WTC11 (cell line): ENCODE measurements around the gene SLC35F2. TPM values are rescaled to one million over a fixed set of nuclear protein-coding genes. Genes with fewer than 3 reads are reported as not detected.

Experiments used
- ATAC-seq: fragments of 200-7000 bp; cut with Tn5 transposase; 2 replicates; pipeline ENCODE4 v1.10.0; 2021; ENCODE audit warnings: mild to moderate bottlenecking, moderate library complexity
- CTCF ChIA-PET: fragments of 300-600 bp; sonication (Branson Sonifier 250); formaldehyde crosslinking; loops from one replicate; lab custom pipeline; 2021; ENCODE audit warnings: antibody characterized with exemption; lab: Charles Lee
- POLR2A ChIA-PET: fragments of 350-600 bp; sonication (Branson Sonifier 250); formaldehyde crosslinking; loops from one replicate; lab custom pipeline; 2021; ENCODE audit warnings: antibody characterized with exemption; lab: Charles Lee
- DNase-seq: peaks from one replicate; pipeline ENCODE4 v3.0.0; 2021; ENCODE audit warnings: low spot score
- H3K27ac Mint-ChIP-seq: 2 replicates; pipeline ENCODE4 v1.8.0; 2021; ENCODE audit warnings: mixed read lengths
- H3K27me3 Mint-ChIP-seq: 2 replicates; pipeline ENCODE4 v1.8.0; 2021; ENCODE audit warnings: low read depth, mild to moderate bottlenecking, moderate library complexity, mixed read lengths
- H3K36me3 Mint-ChIP-seq: 2 replicates; pipeline ENCODE4 v1.8.0; 2021; ENCODE audit warnings: mixed read lengths
- H3K4me1 Mint-ChIP-seq: 2 replicates; pipeline ENCODE4 v1.8.0; 2022; ENCODE audit warnings: mixed read lengths
- H3K4me3 Mint-ChIP-seq: 2 replicates; pipeline ENCODE4 v1.8.0; 2021; ENCODE audit warnings: mild to moderate bottlenecking, moderate library complexity, mixed read lengths
- H3K9me3 Mint-ChIP-seq: 2 replicates; pipeline ENCODE4 v1.8.0; 2021; ENCODE audit warnings: mixed read lengths
- AR ChIP-seq: fragments of 250-450 bp; sonication (Bioruptor Pico); IDR thresholded peaks from 2 replicates; pipeline ENCODE4 v1.9.0; 2021; ENCODE audit warnings: mild to moderate bottlenecking
- ARID4B ChIP-seq: sonication (generic); formaldehyde crosslinking; IDR thresholded peaks from 2 replicates; pipeline ENCODE4 v1.8.0; 2023; ENCODE audit warnings: missing genetic modification reagents, mild to moderate bottlenecking, borderline replicate concordance
- ATF2 ChIP-seq: sonication (generic); formaldehyde crosslinking; IDR thresholded peaks from 2 replicates; pipeline ENCODE4 v1.8.1; 2022; ENCODE audit warnings: low read depth, missing genetic modification reagents, borderline replicate concordance
- FOXK1 ChIP-seq: sonication (generic); formaldehyde crosslinking; IDR thresholded peaks from 2 replicates; pipeline ENCODE4 v1.8.0; 2022; ENCODE audit warnings: mild to moderate bottlenecking, moderate library complexity, missing genetic modification reagents
- GABPB1 ChIP-seq: sonication (generic); formaldehyde crosslinking; IDR thresholded peaks from 2 replicates; pipeline ENCODE4 v1.8.1; 2023; ENCODE audit warnings: mild to moderate bottlenecking, missing genetic modification reagents
- GRHL2 ChIP-seq: fragments of 250-450 bp; sonication (Bioruptor Pico); IDR thresholded peaks from 2 replicates; pipeline ENCODE4 v1.8.0; 2022; ENCODE audit warnings: mild to moderate bottlenecking, moderate library complexity; ENCODE audit not compliant: insufficient replicate concordance, severe bottlenecking
- HMGXB4 ChIP-seq: sonication (generic); formaldehyde crosslinking; IDR thresholded peaks from 2 replicates; pipeline ENCODE4 v1.8.1; 2023; ENCODE audit warnings: mild to moderate bottlenecking, moderate library complexity, missing genetic modification reagents
- IRF2 ChIP-seq: sonication (generic); formaldehyde crosslinking; IDR thresholded peaks from 2 replicates; pipeline ENCODE4 v1.8.0; 2022; ENCODE audit warnings: low read depth, missing genetic modification reagents, borderline replicate concordance
- MXD4 ChIP-seq: fragments of 250-450 bp; sonication (Bioruptor Pico); IDR thresholded peaks from 2 replicates; pipeline ENCODE4 v1.8.0; 2021; ENCODE audit warnings: mild to moderate bottlenecking, moderate library complexity, borderline replicate concordance
- NFE2L1 ChIP-seq: sonication (generic); formaldehyde crosslinking; IDR thresholded peaks from 2 replicates; pipeline ENCODE4 v1.8.1; 2023; ENCODE audit warnings: missing genetic modification reagents
- OVOL2 ChIP-seq: fragments of 250-450 bp; sonication (Bioruptor Pico); IDR thresholded peaks from 2 replicates; pipeline ENCODE4 v1.9.0; 2021; ENCODE audit warnings: mild to moderate bottlenecking, borderline replicate concordance
- RORB ChIP-seq: fragments of 250-450 bp; sonication (Bioruptor Pico); IDR thresholded peaks from 2 replicates; pipeline ENCODE4 v1.9.0; 2021; ENCODE audit warnings: mild to moderate bottlenecking
- SMAD4 ChIP-seq: sonication (generic); formaldehyde crosslinking; IDR thresholded peaks from 2 replicates; pipeline ENCODE4 v1.8.0; 2022; ENCODE audit warnings: mild to moderate bottlenecking, missing genetic modification reagents
- SOX15 ChIP-seq: fragments of 250-450 bp; sonication (Bioruptor Pico); IDR thresholded peaks from 2 replicates; pipeline ENCODE4 v1.9.0; 2021; ENCODE audit warnings: mild to moderate bottlenecking
- TCF7 ChIP-seq: sonication (generic); formaldehyde crosslinking; IDR thresholded peaks from 2 replicates; pipeline ENCODE4 v1.8.0; 2022; ENCODE audit warnings: mild to moderate bottlenecking, low read depth, missing genetic modification reagents, moderate library complexity
- TEAD4 ChIP-seq: sonication (generic); formaldehyde crosslinking; IDR thresholded peaks from 2 replicates; pipeline ENCODE4 v1.8.0; 2022; ENCODE audit warnings: mild to moderate bottlenecking, missing genetic modification reagents
- USF2 ChIP-seq: sonication (generic); formaldehyde crosslinking; IDR thresholded peaks from 2 replicates; pipeline ENCODE4 v1.8.1; 2023; ENCODE audit warnings: mild to moderate bottlenecking, missing genetic modification reagents, moderate library complexity
- ZBTB43 ChIP-seq: sonication (generic); formaldehyde crosslinking; IDR thresholded peaks from 2 replicates; pipeline ENCODE4 v1.8.1; 2023; ENCODE audit warnings: mild to moderate bottlenecking, missing genetic modification reagents
- ZNF121 ChIP-seq: sonication (generic); formaldehyde crosslinking; IDR thresholded peaks from 2 replicates; pipeline ENCODE4 v1.8.0; 2023; ENCODE audit warnings: missing genetic modification reagents
- ZNF138 ChIP-seq: sonication (generic); formaldehyde crosslinking; conservative IDR thresholded peaks from 2 replicates; pipeline ENCODE4 v1.8.1; 2022; ENCODE audit warnings: mild to moderate bottlenecking, moderate library complexity, missing genetic modification reagents
- ZNF416 ChIP-seq: fragments of 250-450 bp; sonication (Bioruptor Pico); IDR thresholded peaks from 2 replicates; pipeline ENCODE4 v1.9.0; 2021; ENCODE audit warnings: mild to moderate bottlenecking, inconsistent platforms
- ZNF425 ChIP-seq: fragments of 250-450 bp; sonication (Bioruptor Pico); conservative IDR thresholded peaks from 2 replicates; pipeline ENCODE4 v1.9.0; 2021; ENCODE audit warnings: mild to moderate bottlenecking
- total RNA-seq: library from RNA; stranded (reverse); gene quantifications from 3 replicates; pipeline ENCODE4 v1.2.3, GENCODE V29; 2021

The SLC35F2 gene
- total RNA-seq, 1 experiment from 2014 or later: 27.1 TPM

GRCh38 chr11:107770551-107770951 lies 88.0 kb downstream of the SLC35F2 start (continued):
- TF ChIP-seq AR (CRISPR knock-in tag) (no peak), ATF2 (no peak), ZNF121 (no peak), USF2 (no peak), RORB (CRISPR knock-in tag) (no peak), ZNF425 (CRISPR knock-in tag) (no peak)

GRCh38 chr11:107769189-107769588 lies 89.4 kb downstream of the SLC35F2 start:
- Mint-ChIP-seq H3K4me1 (no peaks in the 10 kb centered on the region), H3K36me3 (no peaks in the 10 kb centered on the region), H3K27me3 (no peaks in the 10 kb centered on the region; the same call in 1 of the 2 replicates), H3K27ac (no peak overlapping the region), H3K4me3 (no peak overlapping the region), H3K9me3 (no peaks in the 10 kb centered on the region)
- CTCF ChIA-PET: interaction anchor here (1.2 kb wide), 1 partner anchor 28 kb away, joined by 4 read pairs; no protein-coding TSS in a partner anchor
- POLR2A ChIA-PET: no interaction called here
- no peak for ATAC-seq
- DNase-seq: no peak
- TF ChIP-seq ZNF121: no peak
- TF ChIP-seq ZNF416: no peak
- no peak for TF ChIP-seq OVOL2
- TF ChIP-seq GRHL2 (CRISPR knock-in tag): no peak
- no peak for TF ChIP-seq SOX15 (CRISPR knock-in tag)
- no peak for TF ChIP-seq ZBTB43 (CRISPR knock-in tag)
- no peak for TF ChIP-seq MXD4 (CRISPR knock-in tag)
- TF ChIP-seq SMAD4 (CRISPR knock-in tag): no peak
- no peak for TF ChIP-seq NFE2L1
- TF ChIP-seq HMGXB4 (CRISPR knock-in tag): no peak
- no peak for TF ChIP-seq TEAD4 (CRISPR knock-in tag)
- no peak for TF ChIP-seq ZNF138
- TF ChIP-seq TCF7: no peak
- no peak for TF ChIP-seq ARID4B (CRISPR knock-in tag)
- TF ChIP-seq IRF2 (CRISPR knock-in tag): no peak
- TF ChIP-seq GABPB1 (CRISPR knock-in tag): no peak
- TF ChIP-seq FOXK1 (CRISPR knock-in tag): no peak
